Common myeloid progenitor, CD34-positive (primary cell): ENCODE measurements around the gene ZNF628.

Source experiments
- CTCF ChIA-PET: fragments of 350-600 bp; sonication (Branson Sonifier 250); formaldehyde crosslinking; loops from one replicate; lab custom pipeline; 2021; ENCODE audit warnings: antibody characterized with exemption; lab: Charles Lee
- POLR2A ChIA-PET: fragments of 350-600 bp; sonication (Branson Sonifier 250); formaldehyde crosslinking; loops from one replicate; lab custom pipeline; 2021; ENCODE audit warnings: antibody characterized with exemption; lab: Charles Lee
- DNase-seq, 3 donors: peaks; one replicate each; pipeline versions ENCODE4 v3.0.0 to v3.0.0-alpha.2; 2013
- H3K27ac ChIP-seq, 2 experiments: 1 replicate in 1 of 2; 2 replicates in 1 of 2; pipeline ENCODE4 v1.7.0; 2013; ENCODE audit warnings: inconsistent platforms in 2 of 2, low read length in 2 of 2, mild to moderate bottlenecking in 2 of 2, low read depth in 1 of 2, moderate library complexity in 1 of 2; ENCODE audit not compliant: severe bottlenecking in 2 of 2, insufficient read depth in 1 of 2, poor library complexity in 1 of 2
- H3K27me3 ChIP-seq, 5 experiments: replicated peaks in 2 of 5; 1 replicate in 3 of 5; 2 replicates in 2 of 5; pipeline versions ENCODE4 v1.6.1 to v1.7.0; 2013; ENCODE audit warnings: low read length in 4 of 5, mild to moderate bottlenecking in 2 of 5, moderate library complexity in 2 of 5, inconsistent platforms in 1 of 5; ENCODE audit not compliant: insufficient read depth in 5 of 5, control insufficient read depth in 4 of 5
- H3K36me3 ChIP-seq, 4 experiments: 1 replicate in 2 of 4; 2 replicates in 2 of 4; pipeline versions ENCODE4 v1.6.1 to v1.7.0; 2013; ENCODE audit warnings: low read length in 3 of 4, control low read depth in 1 of 4, mild to moderate bottlenecking in 1 of 4; ENCODE audit not compliant: control insufficient read depth in 4 of 4, insufficient read depth in 4 of 4
- H3K4me1 ChIP-seq, 4 experiments: 1 replicate in 3 of 4; 2 replicates in 1 of 4; pipeline versions ENCODE4 v1.6.1 to v1.7.1; 2013; ENCODE audit warnings: low read length in 3 of 4, mild to moderate bottlenecking in 3 of 4, control low read depth in 1 of 4, inconsistent platforms in 1 of 4, moderate library complexity in 1 of 4; ENCODE audit not compliant: control insufficient read depth in 4 of 4, insufficient read depth in 4 of 4; ENCODE audit errors: control extremely low read depth in 1 of 4
- H3K4me3 ChIP-seq, 7 experiments: 1 replicate in 4 of 7; 2 replicates in 3 of 7; pipeline versions ENCODE4 v1.5.1 to v1.7.0; 2013; ENCODE audit warnings: mild to moderate bottlenecking in 7 of 7, low read length in 6 of 7, moderate library complexity in 6 of 7, inconsistent platforms in 2 of 7, low read depth in 2 of 7, control low read depth in 1 of 7; ENCODE audit not compliant: insufficient read depth in 4 of 7, control insufficient read depth in 1 of 7; ENCODE audit errors: extremely low read depth in 1 of 7
- H3K9me3 ChIP-seq, 5 experiments: 1 replicate in 4 of 5; 2 replicates in 1 of 5; pipeline versions ENCODE4 v1.6.1 to v1.7.1; 2013; ENCODE audit warnings: low read length in 4 of 5, mild to moderate bottlenecking in 2 of 5, inconsistent platforms in 1 of 5, low read depth in 1 of 5, moderate library complexity in 1 of 5; ENCODE audit not compliant: control insufficient read depth in 4 of 5, insufficient read depth in 2 of 5; ENCODE audit errors: control extremely low read depth in 1 of 5
- WGBS: methylation state at CpG from one replicate; pipeline ENCODE4 v1.1.5; 2013; ENCODE audit not compliant: insufficient coverage; 5-methylcytosine and 5-hydroxymethylcytosine counted together

Gene ZNF628

GRCh38 chr19:55460670-55461258, 15.7 kb upstream of the ZNF628 start:
- CTCF ChIA-PET, result no interaction called here
- POLR2A ChIA-PET, result interaction anchor here (0.5 to 0.6 kb wide), 2 partner anchors 245 to 529 kb away, joined by 3 to 4 read pairs; no protein-coding TSS in a partner anchor
- peaks cover 0 to 24% (median 17%) of the 10 kb centered on the region in 4 experiments for H3K4me1 ChIP-seq
- 40% methylated on average over 22 of the region's 24 CpGs for WGBS
- DNase-seq, result peak; percentile 62 to 81 (median 76)
- H3K27ac ChIP-seq, result peak overlapping the region; percentile 74 to 91
- H3K27me3 ChIP-seq, result no peaks in the 10 kb centered on the region
- H3K36me3 ChIP-seq, result peaks cover 0 to 11% (median 2%) of the 10 kb centered on the region in 4 experiments
- H3K4me3 ChIP-seq, result peak overlapping the region; percentile 64 to 90 (median 80)
- no peaks in the 10 kb centered on the region for H3K9me3 ChIP-seq

GRCh38 chr19:55461259-55461973, 15.0 kb upstream of the ZNF628 start, which contains the start of gene ISOC2:
ISOC2 (minus strand) TSS chr19:55461642; CDS start chr19:55456486, 5,156 bp downstream.
- under 1% methylated on average over 51 of the region's 54 CpGs for WGBS

GRCh38 chr19:55461974-55462626, 14.3 kb upstream of the ZNF628 start:
- no peaks in the 10 kb centered on the region for H3K27me3 ChIP-seq
- WGBS, result 12% methylated on average over 23 of the region's 27 CpGs
- no peaks in the 10 kb centered on the region for H3K9me3 ChIP-seq
- peak overlapping the region; percentile 64 to 88 for H3K27ac ChIP-seq
- H3K4me3 ChIP-seq, result peak overlapping the region; percentile 11 to 90 (median 70)
- CTCF ChIA-PET, result interaction anchor here (0.9 to 1.0 kb wide), 5 partner anchors 13 to 79 kb away, joined by 3 read pairs; no protein-coding TSS in a partner anchor
- H3K4me1 ChIP-seq, result peaks cover 0 to 24% (median 17%) of the 10 kb centered on the region in 4 experiments
- DNase-seq, result peak; percentile 50 to 79 (median 72)
- H3K36me3 ChIP-seq, result peaks cover 0 to 4% (median 0%) of the 10 kb centered on the region in 4 experiments
- POLR2A ChIA-PET, result interaction anchor here (0.5 to 1.1 kb wide), 6 partner anchors 9 to 1535 kb away, joined by 3 to 8 read pairs (median 3); partner anchors contain the start of genes FIZ1, UBE2S and ZNF628

More at GRCh38 chr19:55461259-55461973, 15.0 kb upstream of the ZNF628 start, which contains the start of gene ISOC2:
- Histone ChIP-seq H3K27me3 (no peaks in the 10 kb centered on the region), H3K9me3 (no peaks in the 10 kb centered on the region), H3K27ac (peak within 1 kb of the TSS; percentile 74 to 91), H3K4me3 (peak within 1 kb of the TSS; percentile 64 to 90 (median 80)), H3K4me1 (peaks cover 0 to 24% (median 17%) of the 10 kb centered on the region in 4 experiments), H3K36me3 (peaks cover 0 to 9% (median 1%) of the 10 kb centered on the region in 4 experiments)
- ChIA-PET POLR2A (interaction anchor here (0.5 to 1.1 kb wide), 7 partner anchors 9 to 1536 kb away, joined by 3 to 8 read pairs (median 3); partner anchors contain the start of genes FIZ1, UBE2S and ZNF628), CTCF (interaction anchor here (0.9 to 1.0 kb wide), 4 partner anchors 12 to 42 kb away, joined by 3 read pairs; no protein-coding TSS in a partner anchor)
- DNase-seq, result peak; percentile 100

GRCh38 chr19:55462722-55463121, 13.7 kb upstream of the ZNF628 start:
- no peak for DNase-seq
- ChIA-PET POLR2A (interaction anchor here (1.1 kb wide), 1 partner anchor 14 kb away, joined by 6 read pairs; the partner anchor contains the start of gene ZNF628), CTCF (interaction anchor here (1.0 kb wide), 3 partner anchors 36 to 80 kb away, joined by 3 read pairs; no protein-coding TSS in a partner anchor)
- Histone ChIP-seq H3K4me3 (no peak overlapping the region), H3K4me1 (peaks cover 0 to 26% (median 18%) of the 10 kb centered on the region in 4 experiments), H3K27ac (no peak overlapping the region), H3K36me3 (peaks cover 0 to 4% (median 0%) of the 10 kb centered on the region in 4 experiments), H3K27me3 (no peaks in the 10 kb centered on the region), H3K9me3 (no peaks in the 10 kb centered on the region)
- WGBS, result 89% methylated on average over 5 of the region's 11 CpGs

- DNase-seq, result no peak
- Histone ChIP-seq H3K27ac (no peak overlapping the region), H3K27me3 (no peaks in the 10 kb centered on the region), H3K36me3 (no peaks in the 10 kb centered on the region), H3K4me3 (no peak overlapping the region), H3K9me3 (no peaks in the 10 kb centered on the region), H3K4me1 (peaks cover 0 to 26% (median 18%) of the 10 kb centered on the region in 4 experiments)
- POLR2A ChIA-PET, result no interaction called here
- CTCF ChIA-PET, result interaction anchor here (1.4 kb wide), 1 partner anchor 10 kb away, joined by 3 read pairs; no protein-coding TSS in a partner anchor
- WGBS, result 89% methylated on average over 10 of the region's 15 CpGs
Measured at GRCh38 chr19:55463583-55464031, 12.8 kb upstream of the ZNF628 start.

GRCh38 chr19:55464039-55464661, 12.3 kb upstream of the ZNF628 start:
- ChIA-PET POLR2A (no interaction called here), CTCF (interaction anchor here (1.4 kb wide), 1 partner anchor 10 kb away, joined by 3 read pairs; no protein-coding TSS in a partner anchor)
- H3K4me3 ChIP-seq, result no peak overlapping the region
- WGBS, result 96% methylated on average over 16 of the region's 23 CpGs
- DNase-seq, result no peak
- H3K9me3 ChIP-seq, result no peaks in the 10 kb centered on the region
- no peak overlapping the region for H3K27ac ChIP-seq
- no peaks in the 10 kb centered on the region for H3K36me3 ChIP-seq
- H3K27me3 ChIP-seq, result no peaks in the 10 kb centered on the region
- peaks cover 0 to 26% (median 18%) of the 10 kb centered on the region in 4 experiments for H3K4me1 ChIP-seq
